Large intestine (tissue), 3 donors: ENCODE data around the gene VPS54. TPM values are rescaled to one million over a fixed set of nuclear protein-coding genes. Genes with fewer than 3 reads are reported as not detected.

Experiments
- DNase-seq, 2 donors: peaks; one replicate each; pipeline versions ENCODE4 v3.0.0 to v3.0.0-alpha.2; 2013
- H3K27ac ChIP-seq: one replicate; pipeline ENCODE4 v1.5.1; 2013; ENCODE audit warnings: low read length
- H3K27me3 ChIP-seq: 2 replicates; pipeline ENCODE4 v1.6.1; 2013; ENCODE audit warnings: low read length; ENCODE audit not compliant: control insufficient read depth, insufficient read depth
- H3K36me3 ChIP-seq: 2 replicates; pipeline ENCODE4 v1.6.1; 2013; ENCODE audit warnings: low read length; ENCODE audit not compliant: control insufficient read depth, insufficient read depth
- H3K4me1 ChIP-seq: one replicate; pipeline ENCODE4 v1.6.1; 2013; ENCODE audit warnings: low read length; ENCODE audit not compliant: control insufficient read depth, insufficient read depth
- H3K4me3 ChIP-seq: one replicate; pipeline ENCODE4 v1.5.1; 2013; ENCODE audit warnings: low read length
- H3K9me3 ChIP-seq: one replicate; pipeline ENCODE4 v1.6.1; 2013; ENCODE audit warnings: mild to moderate bottlenecking, low read depth, low read length, moderate library complexity; ENCODE audit not compliant: control insufficient read depth
- WGBS: methylation state at CpG from one replicate; pipeline ENCODE4 v1.1.5; 2013; ENCODE audit warnings: low lambda C conversion rate; ENCODE audit not compliant: insufficient coverage; 5-methylcytosine and 5-hydroxymethylcytosine counted together
- polyA plus RNA-seq: library from polyadenylated mRNA; unstranded; fragments of 120-200 nt; gene quantifications from one replicate; pipeline ENCODE4 v1.2.1, GENCODE V29; 2013

VPS54 gene
- polyA plus RNA-seq, 1 donor, result 29.5 TPM

DNA sequence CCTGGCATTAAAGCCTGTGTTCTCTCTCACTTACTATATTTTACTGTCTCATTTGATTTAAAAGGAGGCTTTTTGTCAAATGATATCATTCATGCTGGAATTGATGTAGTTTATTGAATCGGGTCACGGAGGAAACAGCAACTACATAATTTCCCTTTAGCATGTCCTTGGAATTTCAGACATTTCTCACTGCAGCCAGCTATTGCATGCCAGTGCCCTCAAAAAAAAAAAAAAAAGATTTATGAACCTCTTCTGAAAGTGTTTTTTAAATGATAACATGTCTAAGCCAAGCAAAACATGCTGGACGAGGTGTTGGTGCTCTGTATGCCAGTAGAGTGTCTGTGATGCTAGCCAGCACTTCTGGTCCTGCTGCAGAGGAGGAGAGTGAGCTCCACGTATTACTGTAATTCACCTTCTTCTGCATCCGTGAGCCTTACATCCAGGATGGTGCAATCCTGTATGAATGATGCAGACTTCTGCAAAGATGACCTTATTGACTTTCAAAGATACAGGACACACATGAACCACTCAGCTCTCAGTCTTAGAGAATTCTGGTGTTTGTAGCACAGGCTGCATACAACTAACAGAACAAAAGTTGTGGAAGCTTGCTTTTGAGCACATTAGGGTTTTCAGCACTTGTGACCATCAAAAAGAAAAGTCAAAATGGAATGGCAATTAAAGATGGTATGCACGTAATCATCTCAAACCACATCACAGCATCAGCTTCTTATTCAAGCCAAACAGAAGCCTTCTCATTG lies 146.5 kb downstream of the VPS54 start:
- no peak for DNase-seq
- peaks cover 20% of the 10 kb centered on the region for H3K36me3 ChIP-seq
- H3K27me3 ChIP-seq, result no peaks in the 10 kb centered on the region
- WGBS, result no CpG with 5 or more reads among the region's 6 CpGs
- no peak overlapping the region for H3K4me3 ChIP-seq
- no peaks in the 10 kb centered on the region for H3K9me3 ChIP-seq
- H3K4me1 ChIP-seq, result no peaks in the 10 kb centered on the region
- no peak overlapping the region for H3K27ac ChIP-seq

DNA sequence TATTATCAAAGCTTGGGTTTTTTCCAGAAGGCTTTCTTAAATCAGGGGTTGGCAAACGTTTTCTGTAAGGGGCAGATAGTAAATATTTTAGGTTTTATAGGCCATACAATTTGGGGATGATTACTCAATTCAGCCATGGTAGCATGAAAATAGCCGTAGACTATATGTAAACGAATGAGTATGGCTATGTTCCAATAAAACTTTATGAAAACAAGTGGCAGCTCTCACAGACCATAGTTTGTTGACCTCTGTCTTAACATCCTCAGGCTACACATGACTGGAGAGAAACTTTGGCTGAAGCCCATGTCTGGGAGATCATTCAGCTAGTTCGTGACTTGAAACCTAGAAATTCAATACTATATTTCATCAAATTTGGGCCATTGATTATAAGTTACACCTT lies 147.4 kb downstream of the VPS54 start:
- H3K9me3 ChIP-seq, result no peaks in the 10 kb centered on the region
- DNase-seq, result no peak
- H3K4me1 ChIP-seq, result no peaks in the 10 kb centered on the region
- no peak overlapping the region for H3K4me3 ChIP-seq
- no peak overlapping the region for H3K27ac ChIP-seq
- WGBS, result 100% methylated on average over 1 of the region's 4 CpGs
- peaks cover 22% of the 10 kb centered on the region for H3K36me3 ChIP-seq
- no peaks in the 10 kb centered on the region for H3K27me3 ChIP-seq

DNA sequence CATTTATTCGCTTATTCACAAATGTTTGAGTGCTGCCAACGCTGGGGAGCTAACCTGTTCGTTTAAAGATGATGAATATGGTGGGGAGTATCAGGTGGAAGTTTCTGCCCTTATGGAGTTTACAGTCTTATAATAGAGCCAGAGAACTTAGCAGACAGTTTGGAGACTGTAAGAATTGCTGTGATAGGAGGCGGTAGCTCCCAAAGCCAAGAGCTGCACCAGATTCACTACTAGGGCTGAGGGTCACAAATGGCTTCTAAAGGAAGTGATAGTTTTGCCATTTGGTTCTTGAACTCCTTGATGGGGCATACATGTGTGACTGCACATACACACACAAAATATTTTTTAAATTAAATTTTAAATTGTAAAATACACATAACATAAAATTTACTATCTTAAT lies 148.5 kb downstream of the VPS54 start:
- H3K9me3 ChIP-seq, result no peaks in the 10 kb centered on the region
- no peak for DNase-seq
- peaks cover 24% of the 10 kb centered on the region for H3K36me3 ChIP-seq
- H3K4me1 ChIP-seq, result no peaks in the 10 kb centered on the region
- WGBS, result 100% methylated on average over 1 of the region's 4 CpGs
- peak overlapping the region; percentile 31 for H3K27ac ChIP-seq
- no peaks in the 10 kb centered on the region for H3K27me3 ChIP-seq
- H3K4me3 ChIP-seq, result no peak overlapping the region

DNA sequence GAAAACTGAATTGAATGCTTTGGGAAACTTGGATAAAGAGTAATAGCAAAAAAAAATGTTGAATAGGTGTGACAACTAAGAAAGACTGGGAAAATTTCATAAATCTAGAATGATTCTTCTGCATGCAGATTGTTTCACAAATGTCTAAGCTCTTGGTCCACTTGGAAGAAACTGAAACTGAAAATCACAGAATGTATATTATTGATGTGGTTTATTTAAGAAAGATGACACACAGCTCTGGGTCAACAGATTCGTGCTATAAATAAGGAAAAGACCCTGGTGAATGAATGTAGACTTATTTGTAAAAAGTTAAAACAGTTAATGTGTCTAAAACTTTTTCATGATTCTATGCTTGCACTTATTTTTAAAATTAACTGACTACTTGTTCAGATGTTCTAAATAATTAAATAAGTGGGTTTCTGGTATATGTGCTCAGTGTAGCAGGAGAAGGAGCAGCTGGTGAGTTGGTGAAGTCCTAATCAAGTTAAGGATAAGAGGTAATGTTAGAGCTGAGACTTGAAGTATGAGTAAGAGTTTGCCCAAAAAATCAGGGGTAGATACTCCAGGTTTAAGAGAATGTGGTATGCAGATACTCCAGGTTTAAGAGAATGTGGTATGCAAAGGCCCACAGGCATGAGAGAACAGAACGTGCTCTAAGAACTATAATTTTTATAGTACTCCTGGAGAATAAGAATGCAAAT lies 153.1 kb downstream of the VPS54 start:
- no CpG with 5 or more reads among the region's 2 CpGs for WGBS
- Histone ChIP-seq H3K9me3 (no peaks in the 10 kb centered on the region), H3K4me1 (peaks cover 9% of the 10 kb centered on the region), H3K27ac (no peak overlapping the region), H3K27me3 (no peaks in the 10 kb centered on the region), H3K36me3 (peaks cover 12% of the 10 kb centered on the region), H3K4me3 (no peak overlapping the region)
- no peak for DNase-seq

DNA sequence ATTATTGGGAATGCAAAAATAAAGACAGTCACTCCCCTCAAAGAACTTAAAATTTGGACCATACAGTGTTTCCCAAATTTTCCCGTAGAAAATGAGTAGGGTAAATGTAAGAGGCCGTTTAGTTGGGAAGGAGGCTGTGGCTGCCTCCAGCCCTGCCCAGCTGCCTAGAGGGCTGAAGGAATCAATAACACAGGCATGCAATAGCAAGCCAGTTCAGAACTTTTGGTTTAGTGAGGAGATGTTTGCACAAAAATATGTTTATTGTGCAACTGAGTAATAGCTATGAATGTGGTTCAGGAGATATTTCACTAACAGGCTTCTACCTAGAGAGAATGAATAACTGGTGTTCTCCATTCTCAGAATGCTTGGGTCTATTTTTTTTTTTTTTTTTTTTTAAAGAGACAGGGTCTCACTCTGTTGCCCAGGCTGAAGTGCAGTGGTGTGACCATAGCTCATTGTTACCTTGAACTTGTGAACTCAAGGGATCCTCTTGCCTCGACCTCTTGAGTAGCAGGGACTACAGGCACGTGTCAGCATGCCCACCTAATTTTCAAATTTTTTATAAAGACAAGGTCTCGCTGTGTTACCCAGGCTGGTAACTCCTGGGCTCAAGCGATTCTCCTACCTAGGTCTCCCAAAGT lies 153.9 kb downstream of the VPS54 start:
- DNase-seq, result no peak
- Histone ChIP-seq H3K36me3 (peaks cover 13% of the 10 kb centered on the region), H3K4me1 (peaks cover 9% of the 10 kb centered on the region), H3K27me3 (no peaks in the 10 kb centered on the region), H3K4me3 (no peak overlapping the region), H3K9me3 (no peaks in the 10 kb centered on the region), H3K27ac (no peak overlapping the region)
- WGBS, result 67% methylated on average over 1 of the region's 6 CpGs

DNA sequence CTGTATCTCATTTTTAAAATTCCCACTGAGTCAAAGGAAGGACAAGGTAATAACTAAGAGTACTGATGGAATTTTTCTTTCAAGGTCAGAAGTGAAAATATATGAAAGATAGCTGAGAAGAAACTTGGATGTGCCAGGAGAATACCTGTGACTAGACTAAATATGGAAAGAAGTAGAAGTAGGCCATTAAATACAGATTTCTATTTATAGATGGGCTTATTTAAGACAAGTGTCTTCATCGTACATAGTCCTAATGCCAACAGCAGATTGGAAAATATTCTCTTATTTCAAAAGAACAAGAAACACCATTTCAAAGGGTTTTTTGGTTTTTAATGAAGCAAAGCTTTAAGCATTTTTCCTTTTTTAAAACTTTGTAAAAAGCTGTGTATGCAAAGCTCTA lies 155.5 kb downstream of the VPS54 start:
- 100% methylated on average over 1 of the region's 1 CpG for WGBS
- Histone ChIP-seq H3K27me3 (no peaks in the 10 kb centered on the region), H3K27ac (peak overlapping the region; percentile 73), H3K4me1 (peaks cover 9% of the 10 kb centered on the region), H3K4me3 (no peak overlapping the region), H3K36me3 (peaks cover 22% of the 10 kb centered on the region), H3K9me3 (no peaks in the 10 kb centered on the region)
- no peak for DNase-seq

DNA sequence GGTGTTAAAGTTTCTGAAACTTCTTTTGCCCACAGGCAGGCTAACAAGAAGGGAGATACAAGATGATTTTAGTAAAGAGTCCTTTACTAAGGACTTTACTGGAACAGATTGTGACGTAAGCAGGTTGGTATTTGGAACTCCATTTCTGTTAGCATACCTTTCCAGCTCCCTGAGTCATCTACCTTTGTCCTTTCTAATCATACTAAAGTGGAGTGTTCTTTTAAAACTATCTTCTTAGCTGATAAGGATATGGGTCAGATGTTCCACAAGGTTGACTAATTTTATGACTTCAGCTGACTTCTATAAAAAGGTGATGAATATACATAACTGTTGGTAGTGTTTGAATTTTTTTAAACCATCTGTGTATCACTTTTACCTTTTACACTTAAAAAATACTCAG lies 156.4 kb downstream of the VPS54 start:
- Histone ChIP-seq H3K4me3 (no peak overlapping the region), H3K4me1 (peaks cover 9% of the 10 kb centered on the region), H3K9me3 (no peaks in the 10 kb centered on the region), H3K36me3 (peaks cover 23% of the 10 kb centered on the region), H3K27ac (peak overlapping the region; percentile 73), H3K27me3 (no peaks in the 10 kb centered on the region)
- no CpG with 5 or more reads among the region's 1 CpG for WGBS
- DNase-seq, result peak; percentile 76 to 90

DNA sequence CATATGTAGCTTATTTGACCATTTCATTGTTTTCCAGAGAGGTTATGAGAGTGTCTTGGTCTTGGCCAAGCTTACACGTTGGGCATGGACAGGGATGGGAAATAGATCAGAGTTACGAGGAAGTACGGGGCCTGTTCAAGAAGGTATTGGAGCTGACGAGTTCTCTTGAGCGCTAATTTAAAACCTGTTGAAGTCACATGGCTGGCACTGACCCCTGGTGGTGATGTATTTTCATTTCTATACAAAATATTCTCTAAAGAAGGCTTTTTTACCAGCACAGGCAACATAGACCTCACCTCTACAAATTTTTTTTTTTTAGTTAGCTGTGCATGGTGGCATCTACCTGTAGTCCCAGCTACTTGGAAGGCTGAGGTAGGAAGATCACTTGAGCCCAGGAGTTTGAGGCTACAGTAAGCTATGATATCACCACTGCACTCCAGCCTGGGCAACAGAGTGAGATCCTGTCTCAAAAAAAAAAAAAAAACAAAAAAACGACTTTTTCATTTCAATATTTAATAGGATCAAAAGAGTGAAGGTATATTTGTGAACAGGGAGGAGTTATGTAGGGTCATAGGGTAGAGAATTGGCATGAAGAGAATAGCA lies 157.9 kb downstream of the VPS54 start:
- no peaks in the 10 kb centered on the region for H3K9me3 ChIP-seq
- peaks cover 29% of the 10 kb centered on the region for H3K36me3 ChIP-seq
- no peak overlapping the region for H3K27ac ChIP-seq
- DNase-seq, result peak; percentile 37 to 53
- no peaks in the 10 kb centered on the region for H3K27me3 ChIP-seq
- 60% methylated on average over 1 of the region's 6 CpGs for WGBS
- peaks cover 9% of the 10 kb centered on the region for H3K4me1 ChIP-seq
- no peak overlapping the region for H3K4me3 ChIP-seq

DNA sequence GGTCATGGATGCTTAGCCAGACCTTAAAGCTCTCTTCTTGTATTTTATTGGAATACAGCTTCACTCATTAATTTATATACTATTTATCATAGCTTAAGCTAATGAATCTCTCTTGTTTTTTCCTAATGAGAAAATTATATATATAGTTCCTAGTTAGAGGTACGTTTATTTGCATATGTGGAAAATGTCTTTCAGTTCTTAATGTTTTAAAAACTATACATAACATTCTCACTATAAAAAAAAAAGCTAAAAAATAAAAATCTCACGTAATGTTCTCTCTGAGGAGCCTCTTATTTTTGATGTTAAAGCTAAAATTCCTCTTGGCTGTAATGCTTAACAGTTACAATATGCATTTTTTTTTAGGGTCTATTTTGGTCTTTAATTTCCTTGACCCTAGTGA lies 160.9 kb downstream of the VPS54 start:
- Histone ChIP-seq H3K27me3 (no peaks in the 10 kb centered on the region), H3K4me3 (no peak overlapping the region), H3K9me3 (no peaks in the 10 kb centered on the region), H3K4me1 (peaks cover 5% of the 10 kb centered on the region), H3K27ac (no peak overlapping the region), H3K36me3 (peaks cover 31% of the 10 kb centered on the region)
- WGBS, result 77% methylated on average over 2 of the region's 2 CpGs
- DNase-seq, result no peak

DNA sequence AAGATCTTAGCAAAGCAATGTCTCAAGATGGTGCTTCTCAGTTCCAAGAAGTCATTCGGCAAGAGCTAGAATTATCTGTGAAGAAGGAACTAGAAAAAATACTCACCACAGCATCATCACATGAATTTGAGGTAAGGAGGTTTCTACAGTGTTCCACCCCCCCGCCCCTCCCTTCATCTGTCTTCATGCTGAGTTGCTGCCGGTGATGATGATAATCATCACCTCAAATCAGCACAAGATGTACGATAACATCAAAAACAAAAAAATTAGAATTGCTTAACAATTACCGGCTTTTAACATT lies 163.0 kb downstream of the VPS54 start:
- no peaks in the 10 kb centered on the region for H3K4me1 ChIP-seq
- H3K27ac ChIP-seq, result no peak overlapping the region
- 96% methylated on average over 4 of the region's 5 CpGs for WGBS
- peaks cover 31% of the 10 kb centered on the region for H3K36me3 ChIP-seq
- H3K4me3 ChIP-seq, result no peak overlapping the region
- DNase-seq, result no peak
- no peaks in the 10 kb centered on the region for H3K9me3 ChIP-seq
- no peaks in the 10 kb centered on the region for H3K27me3 ChIP-seq
